ENCODE measurements around the gene ASTN2. TPM values are rescaled to one million over a fixed set of nuclear protein-coding genes. Genes with fewer than 3 reads are reported as not detected.

The ASTN2 gene
- total RNA-seq, 1 donor from 2014 or later, result 10.0 TPM

DNA sequence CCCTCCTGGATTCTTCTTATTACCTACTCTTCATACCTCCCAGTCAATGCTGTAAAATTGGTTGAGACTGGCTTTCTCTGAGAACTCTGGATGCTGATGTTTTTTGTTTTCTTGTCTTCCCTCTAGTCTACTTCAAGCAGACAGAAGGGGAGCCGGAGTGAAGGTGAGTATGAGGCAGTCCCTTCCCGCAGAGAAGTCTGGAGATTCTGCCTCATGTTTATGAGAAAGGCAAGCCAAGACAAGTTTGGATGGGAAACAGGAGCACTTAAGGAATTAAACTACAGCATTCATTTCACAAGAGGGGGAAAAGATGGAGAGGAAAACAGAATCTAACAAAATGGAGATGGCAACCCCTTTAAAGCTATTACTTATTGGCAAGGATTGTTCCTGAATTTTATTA, 481.6 kb downstream of the ASTN2 start:
- DNase-seq (ENCODE audit: low spot score), result no peak
- peak overlapping the region; percentile 46 for H3K27ac Mint-ChIP-seq (ENCODE audit: unreplicated experiment)
- TF ChIP-seq, protein P1, sequence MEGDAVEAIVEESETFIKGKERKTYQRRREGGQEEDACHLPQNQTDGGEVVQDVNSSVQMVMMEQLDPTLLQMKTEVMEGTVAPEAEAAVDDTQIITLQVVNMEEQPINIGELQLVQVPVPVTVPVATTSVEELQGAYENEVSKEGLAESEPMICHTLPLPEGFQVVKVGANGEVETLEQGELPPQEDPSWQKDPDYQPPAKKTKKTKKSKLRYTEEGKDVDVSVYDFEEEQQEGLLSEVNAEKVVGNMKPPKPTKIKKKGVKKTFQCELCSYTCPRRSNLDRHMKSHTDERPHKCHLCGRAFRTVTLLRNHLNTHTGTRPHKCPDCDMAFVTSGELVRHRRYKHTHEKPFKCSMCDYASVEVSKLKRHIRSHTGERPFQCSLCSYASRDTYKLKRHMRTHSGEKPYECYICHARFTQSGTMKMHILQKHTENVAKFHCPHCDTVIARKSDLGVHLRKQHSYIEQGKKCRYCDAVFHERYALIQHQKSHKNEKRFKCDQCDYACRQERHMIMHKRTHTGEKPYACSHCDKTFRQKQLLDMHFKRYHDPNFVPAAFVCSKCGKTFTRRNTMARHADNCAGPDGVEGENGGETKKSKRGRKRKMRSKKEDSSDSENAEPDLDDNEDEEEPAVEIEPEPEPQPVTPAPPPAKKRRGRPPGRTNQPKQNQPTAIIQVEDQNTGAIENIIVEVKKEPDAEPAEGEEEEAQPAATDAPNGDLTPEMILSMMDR (IDR thresholded peaks at IDR 0.05; ENCODE audit: unreplicated experiment), result no peak
- no peaks in the 10 kb centered on the region for H3K36me3 Mint-ChIP-seq (ENCODE audit: low read depth, unreplicated experiment)
- no peaks in the 10 kb centered on the region for H3K9me3 Mint-ChIP-seq (ENCODE audit: unreplicated experiment)
- H3K4me1 Mint-ChIP-seq (ENCODE audit: unreplicated experiment), result peaks cover 30% of the 10 kb centered on the region
- H3K27me3 Mint-ChIP-seq (ENCODE audit: unreplicated experiment), result peaks cover 8% of the 10 kb centered on the region
- H3K4me3 Mint-ChIP-seq (ENCODE audit: unreplicated experiment), result no peak overlapping the region

DNA sequence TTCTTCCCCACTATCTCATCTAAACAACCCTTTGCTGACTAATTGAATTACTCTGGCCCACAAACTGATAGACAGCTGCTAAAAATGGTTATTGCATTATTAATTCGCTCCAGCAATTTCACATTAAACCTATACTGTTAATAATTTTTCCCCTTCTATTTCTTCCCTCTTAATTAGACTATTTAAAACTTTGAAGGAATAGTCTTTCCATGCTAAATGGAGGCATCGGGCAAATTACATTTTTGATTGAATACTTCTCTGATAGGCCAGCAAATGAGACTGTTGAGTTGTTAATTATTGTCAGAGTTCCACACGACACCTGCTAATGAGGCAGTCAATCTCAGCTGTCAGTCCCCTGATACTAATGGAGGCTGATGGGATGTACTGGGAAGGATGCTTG, 485.2 kb downstream of the ASTN2 start:
- H3K36me3 Mint-ChIP-seq (ENCODE audit: low read depth, unreplicated experiment), result no peaks in the 10 kb centered on the region
- TF ChIP-seq, protein P1 (IDR thresholded peaks at IDR 0.05; ENCODE audit: unreplicated experiment), result no peak
- no peak for DNase-seq (ENCODE audit: low spot score)
- no peak overlapping the region for H3K4me3 Mint-ChIP-seq (ENCODE audit: unreplicated experiment)
- peaks cover 5% of the 10 kb centered on the region for H3K27me3 Mint-ChIP-seq (ENCODE audit: unreplicated experiment)
- H3K4me1 Mint-ChIP-seq (ENCODE audit: unreplicated experiment), result peaks cover 26% of the 10 kb centered on the region
- no peak overlapping the region for H3K27ac Mint-ChIP-seq (ENCODE audit: unreplicated experiment)
- H3K9me3 Mint-ChIP-seq (ENCODE audit: unreplicated experiment), result no peaks in the 10 kb centered on the region

DNA sequence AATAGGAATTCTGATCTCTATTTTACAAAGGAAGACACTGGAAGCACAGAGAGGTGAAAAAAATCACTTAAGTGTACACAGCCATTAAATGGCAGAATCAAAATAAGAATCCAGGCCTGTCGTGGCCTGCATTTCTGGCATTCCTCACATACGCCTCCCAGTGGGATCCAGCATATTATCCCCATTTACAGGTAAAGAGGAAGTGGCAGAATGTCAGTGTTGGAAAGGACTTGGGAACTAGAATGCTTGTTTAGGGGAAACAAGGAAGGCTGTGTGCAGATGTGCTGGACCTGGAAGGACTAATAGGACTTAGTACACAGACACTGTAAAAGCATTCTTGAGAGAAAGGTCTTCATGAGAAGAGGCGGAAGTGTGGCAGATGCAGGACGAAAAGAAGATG, 486.0 kb downstream of the ASTN2 start:
- Mint-ChIP-seq H3K27me3 (ENCODE audit: unreplicated experiment) (peaks cover 5% of the 10 kb centered on the region), H3K4me3 (ENCODE audit: unreplicated experiment) (no peak overlapping the region), H3K27ac (ENCODE audit: unreplicated experiment) (no peak overlapping the region), H3K9me3 (ENCODE audit: unreplicated experiment) (no peaks in the 10 kb centered on the region), H3K36me3 (ENCODE audit: low read depth, unreplicated experiment) (no peaks in the 10 kb centered on the region), H3K4me1 (ENCODE audit: unreplicated experiment) (peaks cover 26% of the 10 kb centered on the region)
- TF ChIP-seq, protein P1 (IDR thresholded peaks at IDR 0.05; ENCODE audit: unreplicated experiment), result no peak
- no peak for DNase-seq (ENCODE audit: low spot score)

DNA sequence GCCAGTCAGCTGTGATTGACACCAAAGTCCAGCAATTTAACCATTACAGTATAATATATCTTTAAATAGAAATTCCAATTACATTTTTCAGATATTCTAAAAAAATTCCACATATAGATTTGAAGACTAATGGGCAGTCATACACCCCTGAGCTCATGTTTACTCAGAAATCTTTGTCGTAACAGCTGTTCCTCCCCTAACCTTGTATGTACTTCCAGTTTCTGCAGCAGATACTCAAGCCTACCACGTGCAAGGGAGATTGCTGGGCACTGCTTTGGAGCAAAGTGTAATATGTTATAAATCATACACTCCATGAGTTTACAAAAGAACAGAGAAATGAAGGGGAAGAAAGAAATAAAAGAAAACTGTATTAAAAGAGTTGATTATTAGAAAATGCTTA, 486.6 kb downstream of the ASTN2 start:
- TF ChIP-seq, protein P1 (IDR thresholded peaks at IDR 0.05; ENCODE audit: unreplicated experiment), result no peak
- Mint-ChIP-seq H3K4me1 (ENCODE audit: unreplicated experiment) (peaks cover 22% of the 10 kb centered on the region), H3K27me3 (ENCODE audit: unreplicated experiment) (peaks cover 5% of the 10 kb centered on the region), H3K9me3 (ENCODE audit: unreplicated experiment) (no peaks in the 10 kb centered on the region), H3K27ac (ENCODE audit: unreplicated experiment) (no peak overlapping the region), H3K36me3 (ENCODE audit: low read depth, unreplicated experiment) (no peaks in the 10 kb centered on the region), H3K4me3 (ENCODE audit: unreplicated experiment) (no peak overlapping the region)
- no peak for DNase-seq (ENCODE audit: low spot score)

DNA sequence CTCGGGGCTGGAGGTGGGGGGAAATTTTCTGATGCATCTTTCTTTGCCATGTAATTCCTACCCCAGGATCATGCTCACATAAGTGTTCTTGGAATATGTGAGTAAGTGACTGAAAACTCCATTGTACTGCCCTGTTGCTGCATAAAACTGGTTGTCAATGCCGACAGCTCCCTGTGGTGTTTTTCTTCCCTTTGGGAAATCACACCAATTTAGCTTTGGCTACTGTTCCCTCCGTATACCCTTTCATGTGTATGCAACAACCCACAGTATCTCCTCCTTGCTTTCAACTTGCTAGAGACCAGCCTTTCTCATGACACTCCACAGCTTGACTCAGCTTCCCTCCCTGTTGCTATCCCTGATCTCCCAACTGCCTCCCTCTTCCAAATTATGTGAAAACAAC, 487.1 kb downstream of the ASTN2 start:
- no peak overlapping the region for H3K27ac Mint-ChIP-seq (ENCODE audit: unreplicated experiment)

More for the DNA sequence above, 487.1 kb downstream of the ASTN2 start:
- Mint-ChIP-seq H3K36me3 (ENCODE audit: low read depth, unreplicated experiment) (no peaks in the 10 kb centered on the region), H3K9me3 (ENCODE audit: unreplicated experiment) (no peaks in the 10 kb centered on the region), H3K4me1 (ENCODE audit: unreplicated experiment) (peaks cover 18% of the 10 kb centered on the region), H3K4me3 (ENCODE audit: unreplicated experiment) (no peak overlapping the region), H3K27me3 (ENCODE audit: unreplicated experiment) (peaks cover 5% of the 10 kb centered on the region)
- DNase-seq (ENCODE audit: low spot score), result no peak
- TF ChIP-seq, protein P1 (IDR thresholded peaks at IDR 0.05; ENCODE audit: unreplicated experiment), result no peak
